Upper lobe of left lung (tissue), 4 donors: ENCODE data around the gene SDK2.

Experiments used
- CTCF ChIP-seq, 6 experiments: fragments of 450-650 bp in 4 of 6; fragments of 200-600 bp in 2 of 6; sonication (generic) in 2 of 6; IDR thresholded peaks; one replicate each; pipeline ENCODE4 v1.5.1; 2016 to 2019; ENCODE audit warnings: antibody characterized with exemption in 6 of 6
- EP300 ChIP-seq, 4 donors: sonication (generic); formaldehyde crosslinking; IDR thresholded peaks; one replicate each; pipeline ENCODE4 v1.5.1; 2017; ENCODE audit warnings: antibody characterized with exemption in 4 of 4, control low read depth in 2 of 4
- POLR2A ChIP-seq, 4 donors: fragments of 450-650 bp; IDR thresholded peaks; one replicate each; pipeline ENCODE4 v1.5.1; 2016 to 2017; ENCODE audit warnings: antibody characterized with exemption in 4 of 4, mild to moderate bottlenecking in 2 of 4

- no peak for TF ChIP-seq CTCF (IDR thresholded peaks at IDR 0.05)
- TF ChIP-seq POLR2A (IDR thresholded peaks at IDR 0.05) = no peak
- TF ChIP-seq EP300 (IDR thresholded peaks at IDR 0.05) = no peak
These were observed 286.3 kb downstream of the SDK2 start for GRCh38 chr17:73357981-73358380.
